HPDE6-E6E7 (cell line): ENCODE measurements around the gene DSCAM.

Experiments used
- DNase-seq: peaks from one replicate; pipeline ENCODE4 v3.0.0; 2011; ENCODE audit warnings: missing footprints; ENCODE audit errors: extremely low spot score

DSCAM gene

DNA sequence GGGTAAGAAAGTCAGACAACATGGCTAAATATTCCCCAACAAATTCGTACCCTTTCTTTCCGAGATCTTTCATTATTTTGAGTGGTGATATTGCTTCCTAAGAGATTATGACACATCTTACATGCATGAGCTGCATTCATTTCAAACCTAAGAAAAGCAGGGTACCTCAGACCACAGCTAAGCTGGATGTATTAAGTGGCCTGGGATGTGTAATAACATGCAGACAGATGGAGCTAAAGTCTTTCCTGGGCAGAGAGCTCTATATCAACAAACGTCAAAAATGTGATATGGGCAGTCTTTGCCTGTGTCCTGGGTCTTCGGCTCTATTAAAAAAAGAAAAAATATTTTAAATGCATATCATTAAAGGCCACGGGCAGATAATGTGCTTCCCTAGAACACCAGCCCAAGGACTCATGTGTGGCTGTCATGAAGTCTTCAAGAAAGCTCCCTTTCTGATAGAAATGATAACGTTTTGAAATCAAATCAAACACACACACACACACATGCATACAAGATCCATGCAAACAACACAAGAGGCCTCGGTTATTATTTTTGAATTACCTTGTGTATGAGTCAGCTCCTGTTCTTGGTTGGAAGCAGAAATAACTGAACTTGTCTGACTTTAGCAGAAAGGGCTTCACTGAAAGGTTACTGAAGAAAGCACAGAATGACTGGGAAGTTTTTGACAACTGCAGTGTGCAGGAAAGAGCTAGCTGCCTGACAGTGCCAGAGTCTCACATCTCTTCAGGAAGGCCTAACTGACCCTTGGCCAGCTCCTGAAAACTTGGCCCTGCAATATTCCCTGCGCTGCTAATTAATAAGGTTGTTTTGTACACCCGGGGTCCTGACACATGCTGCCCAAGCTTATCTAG is 231.2 kb downstream of the DSCAM start:
- DNase-seq = peak; percentile 8

- no peak for DNase-seq
Measured at GRCh38 chr21:40613546-40614030, 233.4 kb downstream of the DSCAM start.

- no peak for DNase-seq
Measured at GRCh38 chr21:40610345-40610744, 236.6 kb downstream of the DSCAM start.

DNA sequence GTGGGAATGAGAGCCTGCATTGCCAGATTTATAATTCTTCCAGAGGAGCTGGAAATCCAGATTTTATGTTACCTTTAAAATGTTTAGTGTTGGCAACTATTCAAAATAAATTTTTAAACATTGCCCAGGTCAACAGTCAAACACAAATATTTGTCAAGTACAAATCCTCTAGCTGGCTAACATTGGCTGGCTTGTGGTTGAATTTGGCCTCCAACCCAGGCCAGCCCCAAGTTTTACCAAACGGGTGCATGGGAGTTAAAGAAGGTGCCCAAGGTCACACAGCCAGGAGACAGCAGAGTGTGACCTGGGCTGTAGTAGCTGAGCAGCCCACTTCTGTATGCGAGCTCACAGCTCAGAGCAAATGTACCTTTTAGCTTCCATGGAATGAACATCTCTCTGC is 240.6 kb downstream of the DSCAM start:
- DNase-seq = no peak

GRCh38 chr21:40605094-40605493 is 241.9 kb downstream of the DSCAM start:
- no peak for DNase-seq

GRCh38 chr21:40603774-40604173 is 243.2 kb downstream of the DSCAM start:
- DNase-seq = no peak

DNA sequence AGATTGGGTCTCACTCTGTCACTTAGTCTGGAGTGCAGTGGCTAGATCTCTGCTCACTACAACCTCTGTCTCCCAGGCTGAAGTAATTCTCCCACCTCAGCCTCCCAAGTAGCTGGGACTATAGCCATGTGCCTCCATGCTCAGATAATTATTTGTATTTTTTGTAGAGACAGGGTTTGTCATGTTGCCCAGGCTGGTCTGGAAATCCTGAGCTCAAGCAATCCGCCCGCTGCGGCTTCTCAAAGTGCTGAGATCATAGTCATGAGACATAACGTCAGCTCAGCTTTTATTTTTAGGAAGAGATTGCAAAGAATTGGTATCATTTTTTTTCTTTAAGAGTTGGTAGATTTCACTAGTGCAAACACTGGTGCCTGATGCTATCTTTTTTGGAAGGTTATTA is 244.9 kb downstream of the DSCAM start:
- DNase-seq = no peak

GRCh38 chr21:40595806-40596205 is 251.2 kb downstream of the DSCAM start:
- peak; percentile 9 for DNase-seq

DNA sequence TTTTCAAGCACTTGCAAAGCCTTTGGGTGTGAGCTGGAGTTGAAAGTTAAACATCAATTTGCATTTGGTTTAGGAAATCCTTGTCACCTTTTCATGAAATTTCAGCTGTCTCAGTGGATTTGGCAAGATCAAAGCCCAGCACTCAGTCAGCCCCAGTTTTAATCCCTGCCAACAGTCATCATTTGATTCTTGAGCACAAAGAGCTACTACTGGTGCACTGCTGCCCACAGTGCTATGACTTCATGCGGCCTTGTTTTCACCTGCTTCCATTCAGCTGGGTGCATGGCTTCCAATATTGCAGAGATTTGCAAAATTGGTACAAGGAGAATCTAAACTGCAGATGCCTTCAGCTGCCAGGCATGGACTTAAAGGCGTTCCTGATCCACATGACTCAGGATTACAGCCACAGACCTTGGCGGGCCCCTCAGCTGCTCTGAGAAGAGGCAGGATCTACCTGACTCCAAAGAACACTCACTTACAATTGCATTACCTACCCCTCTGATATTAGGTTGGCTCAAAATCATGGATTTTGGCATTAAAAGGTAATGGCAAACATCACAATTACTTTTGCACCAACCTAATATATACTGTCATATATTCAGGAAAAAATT is 259.1 kb downstream of the DSCAM start:
- no peak for DNase-seq

- no peak for DNase-seq
Measured at GRCh38 chr21:40586575-40586974, 260.4 kb downstream of the DSCAM start.

GRCh38 chr21:40577285-40578043 is 269.5 kb downstream of the DSCAM start:
- no peak for DNase-seq

DNA sequence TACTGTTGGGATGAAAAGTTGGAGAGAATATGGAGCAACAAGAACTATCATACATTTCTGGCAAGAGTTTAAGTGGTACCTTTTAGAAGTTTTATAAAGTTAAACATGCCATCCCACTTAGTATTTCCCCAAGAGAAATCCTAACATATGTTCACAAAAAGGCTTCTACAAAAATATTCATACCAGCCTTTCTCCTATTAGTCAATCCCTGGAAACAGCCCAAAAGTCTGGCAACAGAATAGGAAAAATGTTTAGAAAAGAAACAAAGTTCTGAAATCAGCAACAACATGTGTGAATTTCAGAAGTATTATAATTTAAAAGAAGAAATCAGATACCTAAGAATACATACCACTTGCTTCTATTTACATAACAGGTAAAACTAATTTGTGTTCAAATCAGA is 271.0 kb downstream of the DSCAM start:
- DNase-seq = no peak

DNA sequence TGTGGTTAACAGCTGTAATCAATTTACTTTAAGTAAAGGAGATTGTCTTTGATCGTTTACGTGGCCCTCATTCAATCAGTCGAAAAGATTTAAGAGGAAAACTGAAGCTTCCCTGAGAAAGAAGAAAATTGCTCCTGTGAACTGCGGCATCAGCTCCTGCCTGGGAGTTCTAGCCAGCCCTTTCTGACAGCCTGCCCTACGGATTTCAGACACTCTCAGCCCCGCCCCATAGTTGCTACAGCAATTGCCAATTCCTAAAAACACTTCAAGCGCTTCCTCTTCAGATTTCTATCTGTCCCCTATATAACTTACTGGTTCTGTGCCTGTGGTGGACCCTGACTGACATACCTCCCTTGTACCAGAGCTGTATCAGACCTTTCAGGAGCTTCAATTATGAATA is 277.6 kb downstream of the DSCAM start:
- DNase-seq = no peak

DNA sequence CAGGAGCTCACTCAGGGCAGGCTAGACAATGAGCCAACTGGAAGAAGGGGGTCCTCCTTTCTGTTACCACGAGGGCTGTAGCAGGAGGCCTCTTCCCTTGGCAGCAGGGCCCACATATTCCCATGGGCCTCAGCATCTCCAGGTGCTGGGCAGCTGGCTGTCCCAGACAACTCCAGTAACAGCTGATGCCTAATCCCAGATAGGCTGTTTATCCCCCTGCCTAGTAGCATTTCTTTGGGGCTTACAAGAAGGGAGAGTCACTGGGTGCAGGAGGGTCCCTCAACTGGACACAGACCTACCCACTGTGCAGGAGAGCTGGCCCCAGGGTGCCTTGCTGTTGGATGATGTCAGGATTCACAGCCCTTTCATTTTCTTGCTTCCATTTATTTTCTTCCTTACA is 278.2 kb downstream of the DSCAM start:
- DNase-seq = no peak

GRCh38 chr21:40567501-40567900 is 279.5 kb downstream of the DSCAM start:
- no peak for DNase-seq

DNA sequence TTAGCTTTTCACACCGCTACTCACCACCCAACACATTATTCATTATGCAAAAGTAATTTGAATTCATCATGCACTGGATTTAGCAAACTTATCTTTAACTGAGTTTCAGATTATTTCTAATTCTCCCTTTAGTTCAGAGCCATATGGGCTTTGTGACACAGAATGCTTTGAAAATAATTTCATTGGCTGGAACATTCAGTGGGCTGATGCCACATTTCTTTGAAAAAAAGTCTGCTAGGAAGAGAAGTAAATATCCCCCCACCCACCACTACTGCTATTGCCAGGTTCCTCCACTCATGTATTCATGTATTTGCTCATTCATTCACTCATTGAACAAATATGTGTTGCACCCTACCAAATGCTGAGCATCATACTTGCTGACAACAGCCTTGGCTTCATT is 280.5 kb downstream of the DSCAM start:
- no peak for DNase-seq

DNA sequence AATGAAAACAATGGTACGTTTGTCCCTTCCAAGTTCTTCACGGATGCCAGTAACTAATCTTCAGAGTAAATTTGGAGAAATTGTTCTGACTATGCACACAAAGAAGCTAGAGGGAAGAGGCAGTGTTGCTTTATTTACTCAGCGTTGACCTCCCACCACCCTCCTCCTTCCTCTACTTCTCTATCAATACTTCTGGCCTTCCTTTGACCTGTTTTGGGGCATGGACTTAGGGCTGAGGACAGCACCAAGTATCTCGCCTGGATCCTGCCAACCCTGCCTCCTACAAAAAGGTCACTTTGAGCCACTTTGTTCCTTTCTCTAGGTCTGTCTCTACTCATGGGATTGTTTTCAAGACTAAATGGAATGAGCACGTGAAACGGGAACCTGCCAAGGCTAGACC is 282.6 kb downstream of the DSCAM start:
- DNase-seq = no peak

GRCh38 chr21:40563900-40564299 is 283.1 kb downstream of the DSCAM start:
- DNase-seq = no peak

- no peak for DNase-seq
Measured at GRCh38 chr21:40562242-40563002, 284.5 kb downstream of the DSCAM start.

- no peak for DNase-seq
Measured at GRCh38 chr21:40556442-40556968, 290.5 kb downstream of the DSCAM start.

- DNase-seq = no peak
Measured at GRCh38 chr21:40555021-40555528, 291.9 kb downstream of the DSCAM start.
